HTR-8/SVneo (cell line): ENCODE data around the gene NDUFS2.

Source experiments
- DNase-seq: peaks from one replicate; pipeline ENCODE4 v3.0.0; 2011; ENCODE audit warnings: low spot score, mixed read lengths; ENCODE audit not compliant: insufficient read length
- FAIRE-seq: peaks from 2 replicates; lab custom pipeline; 2011; peaks lifted over from hg19 to GRCh38; lab: Jason Lieb, UNC

The NDUFS2 gene

GRCh38 chr1:161171696-161172095, 30.5 kb upstream of the NDUFS2 start:
- FAIRE-seq: no peak

GRCh38 chr1:161172349-161172748, 29.8 kb upstream of the NDUFS2 start:
- FAIRE-seq (no peak), DNase-seq (no peak)

More at GRCh38 chr1:161171696-161172095, 30.5 kb upstream of the NDUFS2 start:
- no peak for DNase-seq

- DNase-seq (no peak), FAIRE-seq (no peak)
Observed at GRCh38 chr1:161172776-161173376, 29.3 kb upstream of the NDUFS2 start.

- DNase-seq (no peak), FAIRE-seq (no peak)
Observed at GRCh38 chr1:161173711-161174110, 28.5 kb upstream of the NDUFS2 start.

GRCh38 chr1:161174911-161175310, 27.3 kb upstream of the NDUFS2 start:
- no peak for DNase-seq
- FAIRE-seq: no peak

GRCh38 chr1:161175771-161176453, 26.3 kb upstream of the NDUFS2 start:
- DNase-seq: no peak
- FAIRE-seq: no peak

GRCh38 chr1:161176468-161177111, 25.6 kb upstream of the NDUFS2 start:
- FAIRE-seq: no peak

GRCh38 chr1:161177112-161177935, 24.8 kb upstream of the NDUFS2 start, which contains the start of gene B4GALT3:
Gene B4GALT3 (minus strand): TSS chr1:161177507. CDS start chr1:161176060, 1,447 bp downstream.
- FAIRE-seq: no peak
- peak; percentile 90 for DNase-seq

More at GRCh38 chr1:161176468-161177111, 25.6 kb upstream of the NDUFS2 start:
- DNase-seq: no peak

- FAIRE-seq (no peak), DNase-seq (no peak)
Observed at GRCh38 chr1:161177936-161178244, 24.3 kb upstream of the NDUFS2 start.

GRCh38 chr1:161179698-161180097, 22.5 kb upstream of the NDUFS2 start:
- no peak for DNase-seq
- FAIRE-seq: no peak

- FAIRE-seq: no peak
- no peak for DNase-seq
Observed at GRCh38 chr1:161180639-161181038, 21.5 kb upstream of the NDUFS2 start.

- DNase-seq (no peak), FAIRE-seq (no peak)
Observed at GRCh38 chr1:161182214-161182613, 20.0 kb upstream of the NDUFS2 start.

GRCh38 chr1:161185282-161185682, 16.9 kb upstream of the NDUFS2 start:
- DNase-seq (no peak), FAIRE-seq (no peak)

- no peak for DNase-seq
- FAIRE-seq: no peak
Observed at GRCh38 chr1:161185732-161186311, 16.3 kb upstream of the NDUFS2 start.

GRCh38 chr1:161187311-161187710, 14.9 kb upstream of the NDUFS2 start:
- no peak for DNase-seq
- FAIRE-seq: no peak

GRCh38 chr1:161188381-161188780, 13.8 kb upstream of the NDUFS2 start:
- DNase-seq: no peak
- no peak for FAIRE-seq

- DNase-seq (no peak), FAIRE-seq (no peak)
Observed at GRCh38 chr1:161189036-161189435, 13.1 kb upstream of the NDUFS2 start.

- FAIRE-seq (no peak), DNase-seq (no peak)
Observed at GRCh38 chr1:161190962-161191521, 11.1 kb upstream of the NDUFS2 start.

- DNase-seq: no peak
- FAIRE-seq: no peak
Observed at GRCh38 chr1:161191971-161192370, 10.2 kb upstream of the NDUFS2 start.
